H1 (cell line): ENCODE data around the gene SPATA7. TPM values are rescaled to one million over a fixed set of nuclear protein-coding genes. Genes with fewer than 3 reads are reported as not detected.
"Not testable (repeated sequence)": the region's sequence is repeated elsewhere in the genome, so short reads cannot be mapped to it uniquely, and the experiment has no call there.

Source experiments
- CTCF ChIA-PET: fragments of 300-600 bp; sonication (Branson Sonifier 250); formaldehyde crosslinking; loops from one replicate; lab custom pipeline; 2021; ENCODE audit not compliant: partially characterized antibody; lab: Charles Lee
- POLR2A ChIA-PET: fragments of 300-600 bp; sonication (Branson Sonifier 250); formaldehyde crosslinking; loops from one replicate; lab custom pipeline; 2021; ENCODE audit warnings: inconsistent platforms; ENCODE audit not compliant: partially characterized antibody; lab: Charles Lee
- DNase-seq, 2 experiments: peaks; one replicate each; pipeline versions ENCODE4 v3.0.0 to v3.0.0-alpha.2; 2010 to 2022; ENCODE audit warnings: low spot score in 2 of 2, low read depth in 1 of 2, mixed read lengths in 1 of 2
- FAIRE-seq: peaks from 2 replicates; lab custom pipeline; 2011; peaks lifted over from hg19 to GRCh38; lab: Jason Lieb, UNC
- H2AFZ ChIP-seq: 2 replicates; pipeline ENCODE4 v1.8.1; 2012; ENCODE audit warnings: low read length, inconsistent platforms
- H2AK5ac ChIP-seq: 2 replicates; pipeline ENCODE4 v1.6.1; 2013; ENCODE audit warnings: low read depth, low read length
- H2BK120ac ChIP-seq: replicated peaks from 2 replicates; pipeline ENCODE3; 2013; ENCODE audit warnings: low read depth, low read length, inconsistent platforms
- H2BK12ac ChIP-seq: 2 replicates; pipeline ENCODE4 v1.6.1; 2013; ENCODE audit warnings: low read depth, low read length
- H2BK15ac ChIP-seq: 2 replicates; pipeline ENCODE4 v1.6.1; 2013; ENCODE audit warnings: low read length
- H2BK20ac ChIP-seq: 2 replicates; pipeline ENCODE4 v1.6.1; 2013; ENCODE audit warnings: low read length
- H2BK5ac ChIP-seq: 2 replicates; pipeline ENCODE4 v1.6.1; 2013; ENCODE audit warnings: low read depth, low read length
- H3K14ac ChIP-seq: 2 replicates; pipeline ENCODE4 v1.6.1; 2013; ENCODE audit warnings: inconsistent platforms; ENCODE audit not compliant: insufficient read length
- H3K18ac ChIP-seq: 2 replicates; pipeline ENCODE4 v1.6.1; 2013; ENCODE audit warnings: low read length; ENCODE audit errors: extremely low read depth
- H3K23ac ChIP-seq: 2 replicates; pipeline ENCODE4 v1.6.1; 2013; ENCODE audit warnings: inconsistent platforms; ENCODE audit not compliant: insufficient read length
- H3K23me2 ChIP-seq: 2 replicates; pipeline ENCODE4 v1.6.1; 2013; ENCODE audit warnings: low read depth, low read length
- H3K27ac ChIP-seq: 2 replicates; pipeline ENCODE4 v1.6.1; 2011; ENCODE audit warnings: low read depth, low read length, inconsistent platforms
- H3K27me3 ChIP-seq, 4 experiments: replicated peaks in 1 of 4; 1 replicate in 1 of 4; 2 replicates in 3 of 4; pipeline versions ENCODE4 v1.6.1 to v1.8.1; 2011 to 2013; ENCODE audit warnings: low read length in 3 of 4, mild to moderate bottlenecking in 3 of 4, inconsistent platforms in 2 of 4, mixed read lengths in 2 of 4, moderate library complexity in 1 of 4; ENCODE audit not compliant: control insufficient read depth in 3 of 4, insufficient read depth in 3 of 4; ENCODE audit errors: extremely low read depth in 1 of 4
- H3K36me3 ChIP-seq, 4 experiments: 2 replicates each; pipeline versions ENCODE4 v1.6.1 to v1.8.1; 2011 to 2013; ENCODE audit warnings: mild to moderate bottlenecking in 4 of 4, low read length in 3 of 4, moderate library complexity in 2 of 4, control low read depth in 1 of 4, inconsistent platforms in 1 of 4; ENCODE audit not compliant: insufficient read depth in 4 of 4, control insufficient read depth in 2 of 4
- H3K4ac ChIP-seq: replicated peaks from 2 replicates; pipeline ENCODE3; 2013; ENCODE audit warnings: low read length, low read depth, mixed read lengths, inconsistent platforms; ENCODE audit not compliant: insufficient read length
- H3K4me1 ChIP-seq, 4 experiments: replicated peaks in 1 of 4; 1 replicate in 1 of 4; 2 replicates in 3 of 4; pipeline versions ENCODE4 v1.6.1 to v1.8.1; 2011 to 2013; ENCODE audit warnings: low read length in 3 of 4, inconsistent platforms in 2 of 4, mixed read lengths in 1 of 4; ENCODE audit not compliant: insufficient read depth in 4 of 4, control insufficient read depth in 3 of 4
- H3K4me2 ChIP-seq, 2 experiments: 2 replicates each; pipeline versions ENCODE4 v1.6.1 to v1.8.1; 2011 to 2013; ENCODE audit warnings: low read depth in 2 of 2, low read length in 2 of 2, control low read depth in 1 of 2, inconsistent platforms in 1 of 2, mild to moderate bottlenecking in 1 of 2; ENCODE audit not compliant: insufficient read depth in 1 of 2
- H3K4me3 ChIP-seq, 4 experiments: fragments of 200-600, 300-600 bp in 1 of 4; sonication (generic), shearing (Covaris generic), sonication (Bioruptor Twin) in 1 of 4; 2 replicates each; pipeline versions ENCODE4 v1.5.1 to v1.8.1; 2011 to 2016; ENCODE audit warnings: low read length in 4 of 4, low read depth in 3 of 4, control low read depth in 2 of 4, inconsistent platforms in 2 of 4, mild to moderate bottlenecking in 2 of 4, mixed read lengths in 1 of 4, moderate library complexity in 1 of 4; ENCODE audit not compliant: insufficient read depth in 2 of 4; ENCODE audit errors: extremely low read depth in 1 of 4
- H3K56ac ChIP-seq: replicated peaks from 2 replicates; pipeline ENCODE3; 2013; ENCODE audit warnings: low read depth, mild to moderate bottlenecking, mixed read lengths, low read length, inconsistent platforms; ENCODE audit not compliant: insufficient read length
- H3K79me1 ChIP-seq: 2 replicates; pipeline ENCODE4 v1.6.1; 2013; ENCODE audit warnings: low read depth, low read length, control low read depth
- H3K79me2 ChIP-seq, 2 experiments: 2 replicates each; pipeline versions ENCODE4 v1.6.1 to v1.8.1; 2012 to 2013; ENCODE audit warnings: low read length in 2 of 2, mild to moderate bottlenecking in 2 of 2, inconsistent platforms in 1 of 2; ENCODE audit not compliant: insufficient read depth in 2 of 2, control insufficient read depth in 1 of 2
- H3K9ac ChIP-seq, 4 experiments: replicated peaks in 1 of 4; 1 replicate in 1 of 4; 2 replicates in 3 of 4; pipeline versions ENCODE4 v1.6.1 to v1.8.1; 2011 to 2013; ENCODE audit warnings: low read depth in 3 of 4, low read length in 3 of 4, control low read depth in 2 of 4, mild to moderate bottlenecking in 2 of 4, moderate library complexity in 2 of 4, inconsistent platforms in 1 of 4; ENCODE audit errors: extremely low read depth in 1 of 4
- H3K9me3 ChIP-seq, 2 experiments: 2 replicates each; pipeline versions ENCODE4 v1.6.1 to v1.8.1; 2012 to 2013; ENCODE audit warnings: mild to moderate bottlenecking in 2 of 2, moderate library complexity in 2 of 2, control low read depth in 1 of 2, inconsistent platforms in 1 of 2, low read depth in 1 of 2, low read length in 1 of 2, mixed read lengths in 1 of 2; ENCODE audit not compliant: insufficient read depth in 2 of 2
- H4K20me1 ChIP-seq, 2 experiments: replicated peaks in 1 of 2; 2 replicates each; pipeline versions ENCODE3 to v1.8.1; 2011 to 2013; ENCODE audit warnings: inconsistent platforms in 2 of 2, low read length in 2 of 2, mild to moderate bottlenecking in 1 of 2; ENCODE audit not compliant: insufficient read depth in 2 of 2, control insufficient read depth in 1 of 2
- H4K5ac ChIP-seq: 2 replicates; pipeline ENCODE4 v1.6.1; 2013; ENCODE audit warnings: low read length, low read depth, mixed read lengths, inconsistent platforms; ENCODE audit not compliant: insufficient read length
- H4K8ac ChIP-seq: 2 replicates; pipeline ENCODE4 v1.8.0; 2013; ENCODE audit warnings: mild to moderate bottlenecking, moderate library complexity, low read length, inconsistent platforms; ENCODE audit not compliant: insufficient read depth; ENCODE audit errors: extremely low read depth
- H4K91ac ChIP-seq: replicated peaks from 2 replicates; pipeline ENCODE3; 2013; ENCODE audit warnings: low read length, mixed read lengths, inconsistent platforms; ENCODE audit not compliant: insufficient read length
- ASH2L ChIP-seq: fragments of 200-600, 300-600 bp; sonication (generic); IDR thresholded peaks from one replicate; pipeline ENCODE4 v1.7.1; 2017; ENCODE audit warnings: low read length
- BACH1 ChIP-seq: IDR thresholded peaks from 2 replicates; pipeline ENCODE4 v1.6.1; 2012; ENCODE audit warnings: low read length, improper control_type of control experiment
- JUND ChIP-seq: IDR thresholded peaks from 2 replicates; pipeline ENCODE4 v1.6.1; 2011; ENCODE audit warnings: mild to moderate bottlenecking, improper control_type of control experiment, low read length
- SAP30 ChIP-seq: fragments of 300-600 bp; sonication (generic); IDR thresholded peaks from 2 replicates; pipeline ENCODE4 v1.7.1; 2012; ENCODE audit warnings: low read length, moderate library complexity, mild to moderate bottlenecking, inconsistent platforms; ENCODE audit not compliant: insufficient read depth, insufficient replicate concordance
- TCF12 ChIP-seq: IDR thresholded peaks from 2 replicates; pipeline ENCODE4 v1.6.1; 2011; ENCODE audit warnings: low read depth, mild to moderate bottlenecking, low read length
- WGBS, 2 experiments: shearing (Covaris generic) in 1 of 2; methylation state at CpG; one replicate each; pipeline versions ENCODE4 v1.1.6 to v1.1.7; 2013 to 2015; ENCODE audit warnings: low lambda C conversion rate in 2 of 2, mixed read lengths in 2 of 2, inconsistent platforms in 1 of 2, low coverage in 1 of 2, missing lambda C conversion rate in 1 of 2; ENCODE audit not compliant: insufficient replicate concordance in 2 of 2, insufficient coverage in 1 of 2, insufficient read length in 1 of 2; ENCODE audit errors: extremely low coverage in 1 of 2, missing lambda C conversion rate in 1 of 2; 5-methylcytosine and 5-hydroxymethylcytosine counted together
- polyA plus RNA-seq, 7 experiments: library from polyadenylated mRNA; depleted of rRNA in 3 of 7; stranded (reverse) in 5 of 7; unstranded in 2 of 7; fragments of >200 nt in 5 of 7; fragments of 200-250 nt in 2 of 7; gene quantifications; 1 replicate in 5 of 7; 2 replicates in 1 of 7; 4 replicates in 1 of 7; pipeline versions ENCODE4 v1.2.1 to v1.2.3, GENCODE V29; 2011 to 2013; ENCODE audit warnings: missing spikeins in 2 of 7, mixed read lengths in 2 of 7
- total RNA-seq: library from RNA; stranded (reverse); fragmentation: NEBNext Ultra II Directional; extraction: Animal tissue kit (Norgen Biotek cat#: 25700); gene quantifications from 2 replicates; pipeline ENCODE4 v1.2.1, GENCODE V29; 2021

SPATA7 gene
- total and polyA plus RNA-seq, 2 of the 8 experiments (the other 6 are each of a cell fraction or from before 2014, with no cell fraction given), result 3.8 to 6.7 TPM

DNA sequence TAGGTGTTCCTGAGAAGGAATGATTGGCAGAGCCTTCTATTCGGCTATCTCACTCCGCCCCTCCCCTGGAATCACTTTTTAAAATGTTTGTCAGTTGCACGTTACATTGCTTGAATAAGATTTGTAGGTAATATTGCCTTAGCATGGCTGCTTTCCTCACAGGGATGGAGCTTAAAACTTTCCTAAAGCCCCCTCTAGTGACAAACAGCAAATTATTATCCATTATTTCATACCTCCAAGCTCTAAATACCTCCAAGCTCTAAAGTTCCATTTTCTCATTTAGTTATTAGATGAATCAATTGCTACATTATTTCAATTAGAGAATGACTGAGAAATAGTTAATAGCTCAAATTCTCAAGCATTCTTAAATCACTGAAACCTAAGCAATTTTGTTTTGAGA is 5.1 kb upstream of the SPATA7 start (continued):
- TF ChIP-seq SAP30 (no peak), JUND (no peak), ASH2L (no peak), TCF12 (no peak), BACH1 (no peak)

DNA sequence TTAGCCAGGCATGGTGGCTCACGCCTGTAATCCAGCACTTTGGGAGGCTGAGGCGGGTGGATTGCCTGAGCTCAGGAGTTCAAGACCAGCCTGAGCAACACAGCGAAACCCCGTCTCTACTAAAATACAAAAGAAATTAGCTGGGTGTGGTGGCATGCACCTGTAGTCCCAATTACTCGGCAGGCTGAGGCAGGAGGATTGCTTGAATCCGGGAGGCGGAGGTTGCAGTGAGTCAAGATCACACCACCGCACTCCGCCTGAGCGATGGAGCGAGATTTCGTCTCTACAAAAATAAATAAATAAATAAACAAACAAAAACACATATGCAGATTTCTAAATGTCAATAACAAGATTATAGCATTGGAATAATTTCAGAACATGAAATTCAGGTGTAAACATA is 3.8 kb upstream of the SPATA7 start:
- H4K8ac ChIP-seq, H3K79me1 ChIP-seq, H4K20me1 ChIP-seq, H3K23me2 ChIP-seq, H3K4ac ChIP-seq, H3K4me1 ChIP-seq, H3K36me3 ChIP-seq, H3K9me3 ChIP-seq, H2AK5ac ChIP-seq, H2AFZ ChIP-seq, H3K4me2 ChIP-seq, H3K79me2 ChIP-seq, POLR2A ChIA-PET, H2BK12ac ChIP-seq, H4K91ac ChIP-seq, H3K23ac ChIP-seq, FAIRE-seq, H2BK120ac ChIP-seq, H4K5ac ChIP-seq, H2BK20ac ChIP-seq, H2BK5ac ChIP-seq, H3K27me3 ChIP-seq, H3K56ac ChIP-seq, H3K4me3 ChIP-seq, H3K9ac ChIP-seq, H3K27ac ChIP-seq, H2BK15ac ChIP-seq, H3K18ac ChIP-seq, DNase-seq, H3K14ac ChIP-seq: not testable (repeated sequence)
- WGBS, 2 experiments, result 93% methylated on average over 12 of the region's 12 CpGs; no CpG with 5 or more reads in 1 of the 2 experiments
- CTCF ChIA-PET, result interaction anchor here (1.1 to 3.5 kb wide), 5 partner anchors 9 to 192 kb away, joined by 3 to 35 read pairs (median 4); no protein-coding TSS in a partner anchor
